Hypothalamus (tissue), 51 donors: ENCODE data around the gene SGSH.
"Not testable (repeated sequence)": the region's sequence is repeated elsewhere in the genome, so short reads cannot be mapped to it uniquely, and the experiment has no call there.

ENCODE experiments used
- DNase-seq, 51 donors: peaks; one replicate each; lab custom pipeline; 2025; lab: John Stamatoyannopoulos, UW

The SGSH gene

GRCh38 chr17:80220054-80220735 lies at the start of gene SGSH, which contains the start of gene SLC26A11:
Gene SGSH, minus strand, starts transcription at chr17:80220333. Its CDS starts 20 bp downstream, at chr17:80220313.
Gene SLC26A11, plus strand, starts transcription at chr17:80220427. Its CDS starts 1,134 bp downstream, at chr17:80221561.
- DNase-seq, result peak in 47 of 51 donors; percentile 11 to 84 (median 58)

- no peak for DNase-seq
These were observed 49.3 kb upstream of the SGSH start for GRCh38 chr17:80269405-80269807.

- DNase-seq, result no peak
These were observed 48.3 kb upstream of the SGSH start for GRCh38 chr17:80268427-80268826.

- DNase-seq, result no peak
These were observed 47.3 kb upstream of the SGSH start for GRCh38 chr17:80267391-80267790.

GRCh38 chr17:80265205-80266068 lies 45.3 kb upstream of the SGSH start:
- no peak for DNase-seq

- peak in 2 of 51 donors; percentile 7 to 18 for DNase-seq
These were observed 44.3 kb upstream of the SGSH start for GRCh38 chr17:80264205-80265075.

- peak in 26 of 51 donors; percentile 6 to 56 (median 24) for DNase-seq
These were observed 43.4 kb upstream of the SGSH start for GRCh38 chr17:80263253-80264204.

- DNase-seq, result no peak
These were observed 42.7 kb upstream of the SGSH start for GRCh38 chr17:80262775-80263244.

GRCh38 chr17:80262291-80262690 lies 42.2 kb upstream of the SGSH start:
- DNase-seq, result no peak

- DNase-seq, result no peak
These were observed 41.8 kb upstream of the SGSH start for GRCh38 chr17:80261895-80262279.

GRCh38 chr17:80261159-80261894 lies 41.2 kb upstream of the SGSH start:
- DNase-seq, result peak in 31 of 51 donors; percentile 17 to 64 (median 40)

- peak in 16 of 51 donors; percentile 16 to 64 (median 43) for DNase-seq
These were observed 40.6 kb upstream of the SGSH start, which contains the start of gene RNF213 for GRCh38 chr17:80260791-80261158. Gene RNF213, plus strand, starts transcription at chr17:80260852. Its CDS starts 2,830 bp downstream, at chr17:80263682.

- DNase-seq, result peak in 38 of 51 donors; percentile 13 to 74 (median 42)
These were observed 40.0 kb upstream of the SGSH start for GRCh38 chr17:80260069-80260535.

- no peak for DNase-seq
These were observed 39.4 kb upstream of the SGSH start for GRCh38 chr17:80259457-80260068.

- not testable (repeated sequence) for DNase-seq
These were observed 38.2 kb upstream of the SGSH start for GRCh38 chr17:80258296-80258695.

GRCh38 chr17:80257716-80258213 lies 37.6 kb upstream of the SGSH start:
- no peak for DNase-seq

- DNase-seq, result no peak
These were observed 35.9 kb upstream of the SGSH start for GRCh38 chr17:80256034-80256350.
